Thoracic aorta (tissue), 2 donors: ENCODE results near the gene MRPL41. TPM values are rescaled to one million over a fixed set of nuclear protein-coding genes. Genes with fewer than 3 reads are reported as not detected.
"Not testable (repeated sequence)": the region's sequence is repeated elsewhere in the genome, so short reads cannot be mapped to it uniquely, and the experiment has no call there.

Source experiments
- ATAC-seq: fragments of 150-250 bp; one replicate; pipeline ENCODE4 v1.8.0; 2017; ENCODE audit warnings: low read depth; ENCODE audit not compliant: insufficient number of reproducible peaks, low FRiP score
- DNase-seq: peaks from one replicate; pipeline ENCODE4 v3.0.0-alpha.2; 2020; ENCODE audit warnings: low spot score
- H3K27ac ChIP-seq, 2 donors: fragments of 200-600 bp; sonication (generic); 1 replicate in 1 of 2; 2 replicates in 1 of 2; pipeline ENCODE4 v1.5.1; 2016; ENCODE audit warnings: mild to moderate bottlenecking in 2 of 2, moderate library complexity in 2 of 2
- H3K27me3 ChIP-seq: fragments of 200-600 bp; sonication (generic); replicated peaks from 2 replicates; pipeline ENCODE4 v1.6.0; 2016; ENCODE audit warnings: mild to moderate bottlenecking; ENCODE audit not compliant: insufficient read depth
- H3K36me3 ChIP-seq: fragments of 200-600 bp; sonication (generic); one replicate; pipeline ENCODE4 v1.5.1; 2016
- H3K4me1 ChIP-seq, 2 donors: fragments of 200-600 bp; sonication (generic); 1 replicate in 1 of 2; 2 replicates in 1 of 2; pipeline versions ENCODE4 v1.5.1 to v1.6.0; 2016; ENCODE audit warnings: low read depth in 2 of 2, mild to moderate bottlenecking in 1 of 2; ENCODE audit not compliant: control insufficient read depth in 1 of 2
- H3K4me3 ChIP-seq: fragments of 200-600 bp; sonication (generic); 2 replicates; pipeline ENCODE4 v1.5.1; 2016; ENCODE audit warnings: mild to moderate bottlenecking
- H3K9me3 ChIP-seq: fragments of 200-600 bp; sonication (generic); 2 replicates; pipeline ENCODE4 v1.5.1; 2016
- CTCF ChIP-seq: fragments of 200-600 bp; sonication (generic); IDR thresholded peaks from one replicate; pipeline ENCODE4 v1.5.1; 2019; ENCODE audit warnings: antibody characterized with exemption
- total RNA-seq, 2 donors: library from RNA; depleted of rRNA; stranded (reverse); fragments of >200 nt; gene quantifications; one replicate each; pipeline versions ENCODE4 v1.1.0 to v1.2.3, GENCODE V29; 2016

The MRPL41 gene
- total RNA-seq, 2 donors from 2014 or later: 23.5 to 54.3 TPM

- Histone ChIP-seq H3K27me3 (no peaks in the 10 kb centered on the region), H3K36me3 (no peaks in the 10 kb centered on the region), H3K4me1 (no peaks in the 10 kb centered on the region), H3K4me3 (no peak overlapping the region), H3K27ac (no peak overlapping the region), H3K9me3 (no peaks in the 10 kb centered on the region)
- DNase-seq (no peak), ATAC-seq (no peak)
- TF ChIP-seq CTCF: no peak
These were observed 45.4 kb upstream of the MRPL41 start for GRCh38 chr9:137506274-137506673.

- H3K27me3 ChIP-seq: no peaks in the 10 kb centered on the region
- no peak overlapping the region for H3K4me3 ChIP-seq
- no peaks in the 10 kb centered on the region for H3K9me3 ChIP-seq
- DNase-seq: no peak
- no peaks in the 10 kb centered on the region for H3K4me1 ChIP-seq
- TF ChIP-seq CTCF: no peak
- H3K27ac ChIP-seq: no peak overlapping the region
- ATAC-seq: no peak
- no peaks in the 10 kb centered on the region for H3K36me3 ChIP-seq
These were observed 44.9 kb upstream of the MRPL41 start for GRCh38 chr9:137506702-137507171.

- TF ChIP-seq CTCF: no peak
- Histone ChIP-seq H3K27ac (no peak overlapping the region), H3K4me1 (no peaks in the 10 kb centered on the region), H3K36me3 (no peaks in the 10 kb centered on the region), H3K9me3 (no peaks in the 10 kb centered on the region), H3K4me3 (no peak overlapping the region), H3K27me3 (no peaks in the 10 kb centered on the region)
- no peak for ATAC-seq
- DNase-seq: no peak
These were observed 42.5 kb upstream of the MRPL41 start for GRCh38 chr9:137509198-137509597.

GRCh38 chr9:137511126-137511525 lies 40.6 kb upstream of the MRPL41 start:
- H3K4me3 ChIP-seq, DNase-seq, H3K36me3 ChIP-seq, H3K27ac ChIP-seq, H3K27me3 ChIP-seq, H3K4me1 ChIP-seq, H3K9me3 ChIP-seq, ATAC-seq: not testable (repeated sequence)

- H3K27ac ChIP-seq: no peak overlapping the region
- H3K9me3 ChIP-seq: no peaks in the 10 kb centered on the region
- H3K27me3 ChIP-seq: no peaks in the 10 kb centered on the region
- H3K4me1 ChIP-seq: no peaks in the 10 kb centered on the region
- TF ChIP-seq CTCF: no peak
- no peaks in the 10 kb centered on the region for H3K36me3 ChIP-seq
- DNase-seq (no peak), ATAC-seq (no peak)
- H3K4me3 ChIP-seq: no peak overlapping the region
These were observed 39.8 kb upstream of the MRPL41 start for GRCh38 chr9:137511758-137512463.

GRCh38 chr9:137513136-137513535 lies 38.5 kb upstream of the MRPL41 start:
- DNase-seq, H3K4me3 ChIP-seq, H3K4me1 ChIP-seq, H3K36me3 ChIP-seq, H3K9me3 ChIP-seq, H3K27ac ChIP-seq, H3K27me3 ChIP-seq, ATAC-seq: not testable (repeated sequence)

- not testable (repeated sequence) for ATAC-seq, H3K27me3 ChIP-seq
These were observed 37.7 kb upstream of the MRPL41 start for GRCh38 chr9:137513801-137514570.

More at GRCh38 chr9:137513801-137514570, 37.7 kb upstream of the MRPL41 start:
- H3K4me3 ChIP-seq, H3K36me3 ChIP-seq, H3K4me1 ChIP-seq, DNase-seq, H3K27ac ChIP-seq, H3K9me3 ChIP-seq: not testable (repeated sequence)
